GM19452 (cell line): ENCODE data around the gene MAFG.
"Not testable (repeated sequence)": the region's sequence is repeated elsewhere in the genome, so short reads cannot be mapped to it uniquely, and the experiment has no call there.

Experiments used
- ATAC-seq: cut with Tn5 transposase; IDR thresholded peaks from one replicate; pipeline ENCODE4 v1.9.1; 2021; ENCODE audit not compliant: unreplicated experiment

MAFG gene

GRCh38 chr17:81958633-81959342 lies 31.3 kb upstream of the MAFG start:
- no peak for ATAC-seq

- ATAC-seq, result no peak
These were observed 30.3 kb upstream of the MAFG start for GRCh38 chr17:81957691-81958432.

- ATAC-seq, result no peak
These were observed 29.4 kb upstream of the MAFG start for GRCh38 chr17:81956607-81957589.

GRCh38 chr17:81955756-81956544 lies 28.4 kb upstream of the MAFG start:
- no peak for ATAC-seq

- ATAC-seq, result no peak
These were observed 27.6 kb upstream of the MAFG start for GRCh38 chr17:81955058-81955681.

GRCh38 chr17:81954131-81955057 lies 26.9 kb upstream of the MAFG start:
- no peak for ATAC-seq

- not testable (repeated sequence) for ATAC-seq
These were observed 25.9 kb upstream of the MAFG start for GRCh38 chr17:81953443-81953842.

- no peak for ATAC-seq
These were observed 25.3 kb upstream of the MAFG start for GRCh38 chr17:81952792-81953228.

- no peak for ATAC-seq
These were observed 24.5 kb upstream of the MAFG start for GRCh38 chr17:81951785-81952684.

GRCh38 chr17:81950501-81950900 lies 23.0 kb upstream of the MAFG start:
- no peak for ATAC-seq

- ATAC-seq, result no peak
These were observed 21.3 kb upstream of the MAFG start for GRCh38 chr17:81948635-81949378.

GRCh38 chr17:81947189-81947588 lies 19.7 kb upstream of the MAFG start, which contains the start of gene MYADML2:
Gene MYADML2 (minus strand): TSS chr17:81947233. CDS start chr17:81941741, 5,492 bp downstream.
- ATAC-seq, result no peak

- ATAC-seq, result no peak
These were observed 17.3 kb upstream of the MAFG start for GRCh38 chr17:81944858-81945257.

GRCh38 chr17:81942167-81942553 lies 14.6 kb upstream of the MAFG start:
- ATAC-seq, result no peak

GRCh38 chr17:81941484-81942166 lies 14.1 kb upstream of the MAFG start:
- no peak for ATAC-seq
